Gastroesophageal sphincter (tissue), 4 donors: ENCODE measurements around the gene GSC. TPM values are rescaled to one million over a fixed set of nuclear protein-coding genes. Genes with fewer than 3 reads are reported as not detected.

Source experiments
- ATAC-seq: fragments of 150-250 bp; one replicate; pipeline ENCODE4 v1.9.1; 2016; ENCODE audit warnings: mild to moderate bottlenecking, moderate library complexity
- H3K27ac ChIP-seq, 4 donors: fragments of 200-600 bp; sonication (generic) in 3 of 4; 1 replicate in 3 of 4; 2 replicates in 1 of 4; pipeline ENCODE4 v1.5.1; 2016 to 2019
- H3K27me3 ChIP-seq: fragments of 200-600 bp; sonication (generic); one replicate; pipeline ENCODE4 v1.5.1; 2019
- H3K36me3 ChIP-seq, 2 donors: fragments of 200-600 bp; sonication (generic); one replicate each; pipeline ENCODE4 v1.5.1; 2019; ENCODE audit warnings: control low read depth in 1 of 2
- H3K4me1 ChIP-seq, 3 donors: fragments of 200-600 bp; sonication (generic); 1 replicate in 2 of 3; 2 replicates in 1 of 3; pipeline ENCODE4 v1.5.1; 2016 to 2019; ENCODE audit warnings: control low read depth in 2 of 3
- H3K4me3 ChIP-seq, 2 donors: fragments of 200-600 bp; sonication (generic); one replicate each; pipeline ENCODE4 v1.5.1; 2019; ENCODE audit warnings: mild to moderate bottlenecking in 1 of 2, moderate library complexity in 1 of 2
- H3K9me3 ChIP-seq, 3 donors: fragments of 200-600 bp; sonication (generic); one replicate each; pipeline ENCODE4 v1.5.1; 2017 to 2019; ENCODE audit warnings: control low read depth in 2 of 3
- CTCF ChIP-seq, 4 experiments: fragments of 200-600 bp in 2 of 4; fragments of 450-650 bp in 2 of 4; sonication (generic) in 1 of 4; IDR thresholded peaks; one replicate each; pipeline ENCODE4 v1.5.1; 2017 to 2019; ENCODE audit warnings: antibody characterized with exemption in 4 of 4, mild to moderate bottlenecking in 2 of 4, moderate library complexity in 2 of 4
- EP300 ChIP-seq: sonication (generic); formaldehyde crosslinking; IDR thresholded peaks from one replicate; pipeline ENCODE4 v1.6.1; 2017; ENCODE audit warnings: antibody characterized with exemption, mild to moderate bottlenecking
- POLR2A ChIP-seq, 2 donors: fragments of 450-650 bp; IDR thresholded peaks; one replicate each; pipeline ENCODE4 v1.6.1; 2017; ENCODE audit warnings: antibody characterized with exemption in 2 of 2, mild to moderate bottlenecking in 2 of 2, moderate library complexity in 1 of 2
- POLR2AphosphoS5 ChIP-seq: sonication (generic); formaldehyde crosslinking; IDR thresholded peaks from one replicate; pipeline ENCODE4 v1.6.1; 2017; ENCODE audit warnings: antibody characterized with exemption
- WGBS, 2 donors: methylation state at CpG; one replicate each; pipeline ENCODE4 v1.1.5; 2018; ENCODE audit warnings: low coverage in 1 of 2; 5-methylcytosine and 5-hydroxymethylcytosine counted together
- total RNA-seq, 4 donors: library from RNA; depleted of rRNA; stranded (reverse); fragments of >200 nt; gene quantifications; one replicate each; pipeline ENCODE4 v1.1.0, GENCODE V29; 2016

GSC gene
- total RNA-seq, 4 donors from 2014 or later = 3.5 TPM; not detected in 3

DNA sequence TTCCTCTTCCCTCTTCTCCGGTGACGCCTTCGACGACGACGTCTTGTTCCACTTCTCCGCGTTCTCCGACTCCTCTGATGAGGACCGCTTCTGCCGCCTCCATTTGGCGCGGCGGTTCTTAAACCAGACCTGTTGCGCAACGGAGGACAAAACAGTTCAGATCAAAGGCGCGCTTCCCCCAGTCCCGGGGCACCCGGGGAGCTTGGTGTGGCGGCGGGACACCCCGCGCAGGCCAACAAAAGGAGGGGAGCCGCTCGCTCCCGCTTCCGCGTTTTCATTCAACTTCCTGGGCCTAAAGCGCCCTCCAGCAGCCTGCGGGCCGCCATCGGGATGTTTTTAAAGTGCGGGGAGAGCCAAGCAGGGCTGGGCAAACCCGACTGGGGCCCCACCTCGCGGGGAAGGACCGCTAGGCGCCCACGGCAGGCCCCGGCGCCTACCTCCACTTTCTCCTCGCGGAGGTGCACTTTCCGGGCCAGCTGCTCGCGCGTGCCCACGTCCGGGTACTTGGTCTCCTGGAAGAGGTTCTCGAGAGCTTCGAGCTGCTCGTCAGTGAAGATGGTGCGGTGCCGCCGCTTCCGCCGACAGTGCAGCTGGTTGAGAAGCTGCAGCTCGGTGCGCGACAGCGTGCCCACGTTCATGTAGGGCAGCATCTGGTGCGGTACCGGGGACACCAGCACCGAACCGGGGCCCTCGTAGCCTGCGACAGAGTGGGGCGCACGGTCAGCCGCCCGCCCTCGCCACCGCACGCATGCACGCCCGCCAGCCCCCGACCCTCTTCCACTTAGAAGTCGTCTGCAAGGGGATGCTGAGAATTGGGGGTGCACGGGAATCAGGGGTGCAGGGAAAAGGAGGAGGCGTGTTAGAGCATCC lies 1.2 kb downstream of the GSC start:
- TF ChIP-seq CTCF (IDR thresholded peaks at IDR 0.05) = no peak
- TF ChIP-seq EP300 = no peak
- no peak for TF ChIP-seq POLR2A (IDR thresholded peaks at IDR 0.05)
- TF ChIP-seq POLR2AphosphoS5 = no peak
- Histone ChIP-seq H3K4me1 (peaks cover 0 to 51% (median 16%) of the 10 kb centered on the region in 3 donors), H3K36me3 (no peaks in the 10 kb centered on the region), H3K9me3 (no peaks in the 10 kb centered on the region), H3K4me3 (peak overlapping the region in 1 of 2 donors; percentile 59), H3K27me3 (peaks cover 100% of the 10 kb centered on the region), H3K27ac (no peak overlapping the region)
- ATAC-seq = no peak
- WGBS, 2 donors = 0 to 2% methylated on average over 2 to 13 of the region's 82 CpGs

- no peaks in the 10 kb centered on the region for H3K9me3 ChIP-seq
- peaks cover 0 to 44% (median 16%) of the 10 kb centered on the region in 3 donors for H3K4me1 ChIP-seq
- no peak for TF ChIP-seq EP300
- no peak for TF ChIP-seq CTCF (IDR thresholded peaks at IDR 0.05)
- TF ChIP-seq POLR2A (IDR thresholded peaks at IDR 0.05) = no peak
- TF ChIP-seq POLR2AphosphoS5 = no peak
- ATAC-seq = no peak
- WGBS, 2 donors = 5 to 20% methylated on average over 2 to 23 of the region's 26 CpGs
- H3K27me3 ChIP-seq = peaks cover 100% of the 10 kb centered on the region
- H3K27ac ChIP-seq = no peak overlapping the region
- H3K4me3 ChIP-seq = peak overlapping the region in 1 of 2 donors; percentile 59
- no peaks in the 10 kb centered on the region for H3K36me3 ChIP-seq
Measured at GRCh38 chr14:94768141-94768520, 1.8 kb downstream of the GSC start.

DNA sequence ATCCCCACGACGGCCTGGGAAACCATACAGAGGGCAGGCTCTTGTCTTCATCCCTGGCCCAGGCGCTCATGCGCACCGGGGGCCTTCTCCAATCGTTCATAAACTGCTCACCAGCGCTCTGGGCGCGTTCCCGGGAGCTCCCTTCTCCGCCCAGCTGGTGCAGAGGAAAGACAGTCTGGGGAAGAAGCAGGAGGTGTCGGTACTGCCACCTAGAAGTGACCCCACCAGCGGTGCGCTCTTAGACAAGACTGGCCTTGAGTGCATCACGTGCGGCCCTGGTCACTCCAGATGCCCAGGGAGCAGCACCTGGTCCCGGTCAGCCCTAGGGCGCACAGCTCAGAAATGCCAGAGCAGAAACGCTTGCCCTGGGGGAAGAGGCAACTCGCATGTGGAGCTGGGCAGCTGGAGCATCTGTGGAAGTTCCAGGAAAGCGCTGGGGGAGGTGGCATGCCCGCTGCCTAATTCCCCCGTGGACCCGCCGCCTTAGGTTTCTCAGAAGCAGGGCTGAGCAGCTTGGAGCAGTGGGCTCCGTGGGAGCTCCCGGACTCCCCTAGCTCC lies 2.5 kb downstream of the GSC start:
- no peak for ATAC-seq
- Histone ChIP-seq H3K27ac (no peak overlapping the region), H3K27me3 (peaks cover 97% of the 10 kb centered on the region), H3K36me3 (no peaks in the 10 kb centered on the region), H3K9me3 (no peaks in the 10 kb centered on the region), H3K4me3 (no peak overlapping the region), H3K4me1 (peaks cover 0 to 41% (median 16%) of the 10 kb centered on the region in 3 donors)
- WGBS, 2 donors = 20% methylated on average over 1 of the region's 27 CpGs; no CpG with 5 or more reads in 1 of the 2 donors
- no peak for TF ChIP-seq CTCF (IDR thresholded peaks at IDR 0.05)
- TF ChIP-seq POLR2AphosphoS5 = no peak
- TF ChIP-seq POLR2A (IDR thresholded peaks at IDR 0.05) = no peak
- TF ChIP-seq EP300 = no peak

- no peak for ATAC-seq
- H3K27me3 ChIP-seq = peaks cover 94% of the 10 kb centered on the region
- TF ChIP-seq POLR2AphosphoS5 (no peak), EP300 (no peak), CTCF (IDR thresholded peaks at IDR 0.05) (no peak), POLR2A (IDR thresholded peaks at IDR 0.05) (no peak)
- no peak overlapping the region for H3K4me3 ChIP-seq
- peaks cover 0 to 25% (median 14%) of the 10 kb centered on the region in 3 donors for H3K4me1 ChIP-seq
- no peaks in the 10 kb centered on the region for H3K36me3 ChIP-seq
- no peaks in the 10 kb centered on the region for H3K9me3 ChIP-seq
- H3K27ac ChIP-seq = no peak overlapping the region
- WGBS, 2 donors = 62 to 78% methylated on average over 1 to 6 of the region's 7 CpGs
Measured at GRCh38 chr14:94764573-94764972, 5.3 kb downstream of the GSC start.
